SH-SY5Y (cell line): ENCODE results near the gene INPP5A.

ENCODE experiments used
- GATA2 ChIP-seq: IDR thresholded peaks from 2 replicates; pipeline ENCODE4 v1.6.1; 2011; ENCODE audit warnings: mild to moderate bottlenecking, low read depth, low read length
- GATA3 ChIP-seq: IDR thresholded peaks from 2 replicates; pipeline ENCODE4 v1.6.1; 2011; ENCODE audit warnings: low read depth, mild to moderate bottlenecking, low read length, moderate library complexity

Gene INPP5A

GRCh38 chr10:132565516-132566209 is 28.1 kb downstream of the INPP5A start:
- TF ChIP-seq GATA2: no peak
- TF ChIP-seq GATA3: no peak

GRCh38 chr10:132566892-132567291 is 29.3 kb downstream of the INPP5A start:
- TF ChIP-seq GATA2: no peak
- TF ChIP-seq GATA3: no peak

- no peak for TF ChIP-seq GATA2
- TF ChIP-seq GATA3: no peak
Observed at GRCh38 chr10:132570265-132570664, 32.7 kb downstream of the INPP5A start.

GRCh38 chr10:132570771-132571649 is 33.4 kb downstream of the INPP5A start:
- TF ChIP-seq GATA2 (no peak), GATA3 (no peak)

- no peak for TF ChIP-seq GATA3
- TF ChIP-seq GATA2: no peak
Observed at GRCh38 chr10:132571650-132572544, 34.3 kb downstream of the INPP5A start.

GRCh38 chr10:132572545-132572937 is 35.0 kb downstream of the INPP5A start:
- TF ChIP-seq GATA3 (no peak), GATA2 (no peak)

DNA sequence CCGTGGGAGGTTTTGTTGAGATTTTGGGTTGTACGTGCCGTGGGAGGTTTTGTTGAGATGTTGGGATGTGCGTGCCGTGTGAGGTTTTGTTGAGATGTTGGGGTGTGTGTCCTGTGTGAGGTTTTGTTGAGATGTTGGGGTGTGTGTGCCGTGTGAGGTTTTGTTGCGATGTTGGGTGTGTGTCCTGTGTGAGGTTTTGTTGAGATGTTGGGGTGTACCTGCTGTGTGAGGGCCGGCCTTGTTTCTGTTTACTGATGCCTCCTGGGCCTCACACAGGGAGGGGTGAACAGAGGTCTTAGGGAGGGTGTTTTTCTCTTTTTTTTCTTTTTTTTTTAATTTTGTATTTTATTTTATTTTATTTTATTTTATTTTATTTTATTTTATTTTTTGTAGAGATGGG is 36.7 kb downstream of the INPP5A start:
- TF ChIP-seq GATA3 (no peak), GATA2 (no peak)

DNA sequence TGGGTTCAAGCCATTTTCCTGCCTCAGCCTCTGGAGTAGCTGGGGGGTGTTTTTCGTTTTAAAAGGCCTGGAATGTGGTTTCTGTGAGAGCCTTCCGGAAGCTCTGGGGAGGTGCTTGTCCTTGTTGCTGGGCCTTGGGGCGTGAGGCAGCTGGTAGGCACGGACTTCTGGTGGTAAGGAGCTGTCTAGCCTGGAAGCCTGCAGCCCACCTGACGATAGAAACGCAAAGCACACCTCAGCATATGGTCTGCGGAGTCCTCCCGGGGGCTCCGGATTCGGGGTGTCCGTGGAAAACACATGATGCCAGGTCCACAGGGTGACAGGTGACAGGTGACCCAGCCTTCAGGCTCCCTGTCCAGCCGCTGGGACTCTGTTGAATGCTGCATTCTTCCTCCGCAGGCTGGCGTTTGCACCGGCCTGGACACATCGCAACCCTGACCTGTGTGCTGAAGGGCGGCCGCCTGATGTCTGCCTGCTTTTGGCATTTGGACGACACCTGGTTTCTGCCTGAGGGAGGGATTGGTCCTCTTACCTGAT is 37.3 kb downstream of the INPP5A start:
- TF ChIP-seq GATA2 (no peak), GATA3 (no peak)

DNA sequence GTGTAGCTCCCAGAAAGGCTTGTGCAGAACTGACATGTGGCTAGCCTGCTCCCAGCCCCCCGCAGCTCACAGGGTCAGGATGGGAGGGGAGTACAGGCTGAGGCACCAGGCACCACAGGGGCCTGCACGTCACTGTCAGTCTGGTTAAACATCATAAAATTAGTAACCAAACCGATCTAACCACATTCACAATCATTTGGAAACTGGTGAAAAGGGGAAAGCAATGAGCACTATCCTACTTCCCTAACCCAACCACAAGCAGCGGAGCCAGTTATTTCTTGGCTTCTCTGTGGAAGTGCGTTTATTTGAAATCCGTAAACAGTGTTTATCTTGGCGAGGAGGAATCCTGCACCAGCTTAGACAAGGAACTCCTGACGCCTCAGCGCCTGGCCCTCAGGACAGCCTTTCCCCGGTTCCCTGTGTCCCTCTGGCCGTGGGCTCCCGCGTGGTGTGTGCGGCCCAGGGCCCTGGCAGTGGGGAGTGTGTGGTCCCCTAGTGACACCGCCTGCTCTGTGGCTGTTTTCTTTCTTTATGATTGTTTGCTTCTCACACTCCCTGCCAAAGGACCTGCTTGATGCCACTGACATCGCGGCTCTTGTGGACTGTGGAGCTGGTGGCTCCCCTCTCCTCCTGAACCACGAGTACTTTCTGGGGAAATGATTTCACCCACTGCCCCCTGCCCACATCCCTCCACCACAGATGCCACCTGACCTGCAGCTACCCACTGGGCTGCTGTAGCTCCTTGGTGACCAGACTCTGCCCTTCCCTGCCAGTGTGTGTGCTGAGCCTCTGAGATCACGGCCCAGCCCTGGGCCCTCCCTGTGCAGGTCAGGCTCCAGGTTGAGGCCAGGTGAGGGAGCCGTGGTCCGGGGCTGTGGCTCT is 38.0 kb downstream of the INPP5A start:
- no peak for TF ChIP-seq GATA2

- no peak for TF ChIP-seq GATA3
- no peak for TF ChIP-seq GATA2
Observed at GRCh38 chr10:132576671-132577349, 39.2 kb downstream of the INPP5A start.

DNA sequence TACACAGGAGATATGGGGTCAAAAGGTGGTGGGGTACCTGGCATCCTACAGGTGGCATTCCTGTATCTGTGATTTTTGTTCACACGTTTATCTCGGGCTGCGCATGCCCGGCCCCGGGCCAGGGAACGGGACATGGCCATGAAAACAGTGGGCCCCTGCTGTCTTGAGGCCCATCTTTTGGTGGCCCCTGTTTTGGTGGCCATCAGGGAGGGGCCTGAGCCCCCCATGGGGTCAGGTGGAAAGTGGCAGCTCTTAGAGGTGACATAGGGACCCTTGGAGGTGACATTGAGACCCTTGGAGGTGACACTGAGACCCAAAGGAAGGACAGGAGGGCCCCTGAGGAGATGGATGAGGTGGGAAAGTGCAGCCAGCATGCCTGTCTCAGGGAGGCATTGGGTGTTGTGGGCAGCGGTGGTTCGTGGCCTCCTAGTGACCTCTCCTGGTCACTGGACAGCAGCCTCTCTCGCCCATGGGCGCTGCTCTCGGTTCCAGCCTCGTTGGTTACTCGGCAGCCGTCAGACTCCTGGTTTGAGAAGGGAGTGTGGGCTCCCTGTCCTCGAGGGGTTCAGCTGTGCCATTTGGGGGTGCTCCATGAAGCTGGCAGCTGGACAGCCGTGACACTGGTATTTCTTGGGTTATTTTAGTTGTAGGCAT is 39.9 kb downstream of the INPP5A start:
- no peak for TF ChIP-seq GATA2
- TF ChIP-seq GATA3: no peak
